Measurements from ENCODE around the gene CFAP61. TPM values are rescaled to one million over a fixed set of nuclear protein-coding genes. Genes with fewer than 3 reads are reported as not detected.
A peak's percentile ranks its signal among the peaks of the same experiment; 100 is the strongest.

The CFAP61 gene
- total RNA-seq, 6 donors from 2014 or later, result 0.37 to 14.3 (median 6.1) TPM

DNA sequence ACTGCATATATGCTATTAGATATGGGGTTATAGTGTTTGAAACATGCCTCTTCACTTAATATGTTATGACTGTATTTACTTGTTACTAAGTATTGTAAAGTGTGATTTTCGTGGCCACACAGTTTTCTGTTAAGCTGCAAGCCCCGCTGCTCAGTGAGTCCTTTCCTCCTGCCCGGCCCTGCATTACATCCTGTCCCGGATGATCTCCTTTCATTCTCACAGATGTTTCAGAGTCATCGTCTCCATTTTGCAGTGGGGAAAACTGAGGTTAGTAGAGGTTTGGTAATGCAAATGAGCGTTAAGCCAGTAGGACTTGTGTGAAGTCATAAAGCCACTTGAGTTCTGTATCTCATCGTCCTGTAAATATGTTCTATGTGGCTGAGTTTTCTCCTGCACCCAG, 155.5 kb downstream of the CFAP61 start:
- DNase-seq (no peak), ATAC-seq (ENCODE audit: low FRiP score in 2 of 2) (no peak)
- 77 to 88% methylated on average over 7 of the region's 7 CpGs for WGBS, 2 donors
- Histone ChIP-seq H3K27ac (no peak overlapping the region), H3K27me3 (no peaks in the 10 kb centered on the region), H3K36me3 (no peaks in the 10 kb centered on the region), H3K9me3 (no peaks in the 10 kb centered on the region), H3K4me3 (no peak overlapping the region), H3K4me1 (no peaks in the 10 kb centered on the region)
- no peak for TF ChIP-seq POLR2A (IDR thresholded peaks at IDR 0.05)
- no peak for TF ChIP-seq EP300 (IDR thresholded peaks at IDR 0.05)
- TF ChIP-seq POLR2AphosphoS5 (IDR thresholded peaks at IDR 0.05), result no peak
- TF ChIP-seq, protein P1, sequence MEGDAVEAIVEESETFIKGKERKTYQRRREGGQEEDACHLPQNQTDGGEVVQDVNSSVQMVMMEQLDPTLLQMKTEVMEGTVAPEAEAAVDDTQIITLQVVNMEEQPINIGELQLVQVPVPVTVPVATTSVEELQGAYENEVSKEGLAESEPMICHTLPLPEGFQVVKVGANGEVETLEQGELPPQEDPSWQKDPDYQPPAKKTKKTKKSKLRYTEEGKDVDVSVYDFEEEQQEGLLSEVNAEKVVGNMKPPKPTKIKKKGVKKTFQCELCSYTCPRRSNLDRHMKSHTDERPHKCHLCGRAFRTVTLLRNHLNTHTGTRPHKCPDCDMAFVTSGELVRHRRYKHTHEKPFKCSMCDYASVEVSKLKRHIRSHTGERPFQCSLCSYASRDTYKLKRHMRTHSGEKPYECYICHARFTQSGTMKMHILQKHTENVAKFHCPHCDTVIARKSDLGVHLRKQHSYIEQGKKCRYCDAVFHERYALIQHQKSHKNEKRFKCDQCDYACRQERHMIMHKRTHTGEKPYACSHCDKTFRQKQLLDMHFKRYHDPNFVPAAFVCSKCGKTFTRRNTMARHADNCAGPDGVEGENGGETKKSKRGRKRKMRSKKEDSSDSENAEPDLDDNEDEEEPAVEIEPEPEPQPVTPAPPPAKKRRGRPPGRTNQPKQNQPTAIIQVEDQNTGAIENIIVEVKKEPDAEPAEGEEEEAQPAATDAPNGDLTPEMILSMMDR (IDR thresholded peaks at IDR 0.05), result no peak

DNA sequence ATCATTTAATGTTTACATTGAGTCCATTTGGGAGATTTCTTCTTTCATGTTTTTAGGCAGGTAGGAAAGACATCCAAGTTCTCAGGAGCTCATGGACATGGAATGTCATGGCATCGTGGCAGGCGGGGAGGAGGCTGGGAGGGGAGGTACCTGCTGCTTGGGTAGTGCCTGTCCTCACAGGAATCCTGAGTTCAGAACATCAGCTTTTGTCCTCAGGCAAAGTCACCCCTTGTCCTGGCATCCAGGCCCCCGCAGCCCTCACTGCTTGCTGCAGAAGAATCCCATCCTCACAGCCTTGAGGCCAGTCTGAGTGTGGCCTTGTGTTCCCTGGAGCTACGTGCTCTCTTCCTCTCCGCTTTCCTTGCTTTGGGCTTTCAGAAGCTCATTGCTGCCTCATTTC, 157.4 kb downstream of the CFAP61 start:
- 81 to 87% methylated on average over 5 of the region's 5 CpGs for WGBS, 2 donors
- ATAC-seq (ENCODE audit: low FRiP score in 2 of 2) (no peak), DNase-seq (no peak)
- TF ChIP-seq EP300 (IDR thresholded peaks at IDR 0.05) (no peak), POLR2AphosphoS5 (IDR thresholded peaks at IDR 0.05) (no peak)
- Histone ChIP-seq H3K27ac (no peak overlapping the region), H3K9me3 (no peaks in the 10 kb centered on the region), H3K4me3 (no peak overlapping the region), H3K27me3 (no peaks in the 10 kb centered on the region), H3K4me1 (no peaks in the 10 kb centered on the region), H3K36me3 (no peaks in the 10 kb centered on the region)

DNA sequence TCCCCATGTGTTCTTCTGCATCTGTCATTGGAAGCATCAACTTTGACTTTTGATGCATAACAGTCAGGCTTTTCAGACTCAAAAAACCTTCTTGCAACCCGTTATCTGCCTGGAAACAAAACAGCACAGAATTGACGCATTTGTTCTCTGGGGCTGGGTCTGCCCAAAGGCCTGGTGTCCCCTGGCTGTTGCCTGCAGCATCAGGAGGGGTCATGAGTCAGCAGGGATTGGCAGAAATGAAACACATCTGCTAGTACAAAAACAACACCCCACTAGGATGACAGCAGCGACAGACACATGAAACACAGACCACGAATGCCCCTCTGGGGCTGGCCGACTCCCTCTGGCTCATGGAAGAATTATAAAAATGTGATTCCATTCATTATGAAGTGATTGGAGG, 158.0 kb downstream of the CFAP61 start:
- ATAC-seq (ENCODE audit: low FRiP score in 2 of 2), result no peak
- Histone ChIP-seq H3K36me3 (no peaks in the 10 kb centered on the region), H3K4me1 (no peaks in the 10 kb centered on the region), H3K27ac (no peak overlapping the region), H3K27me3 (no peaks in the 10 kb centered on the region), H3K9me3 (no peaks in the 10 kb centered on the region), H3K4me3 (no peak overlapping the region)
- TF ChIP-seq, protein P1 (IDR thresholded peaks at IDR 0.05), result no peak
- TF ChIP-seq POLR2AphosphoS5 (IDR thresholded peaks at IDR 0.05) (no peak), POLR2A (IDR thresholded peaks at IDR 0.05) (no peak), EP300 (IDR thresholded peaks at IDR 0.05) (no peak)
- DNase-seq, result no peak
- WGBS, 2 donors, result 60 to 69% methylated on average over 5 of the region's 5 CpGs

DNA sequence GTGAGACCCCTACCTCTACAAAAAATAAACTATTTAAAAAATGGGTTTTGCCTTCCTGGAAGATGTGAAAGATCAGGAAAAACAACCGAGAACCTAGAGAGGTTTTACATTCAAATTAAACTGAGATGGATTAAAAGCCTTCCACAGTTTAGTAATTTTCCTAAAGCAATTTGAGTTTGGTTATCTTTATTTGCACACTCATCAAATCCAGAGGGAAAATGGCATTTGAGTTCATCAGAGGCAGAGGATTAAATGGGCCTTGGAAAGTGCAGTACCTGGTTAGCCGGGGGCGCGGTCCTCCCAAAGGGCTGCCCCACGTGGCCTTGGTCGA, 158.6 kb downstream of the CFAP61 start:
- Histone ChIP-seq H3K4me1 (no peaks in the 10 kb centered on the region), H3K4me3 (no peak overlapping the region), H3K27ac (no peak overlapping the region), H3K36me3 (no peaks in the 10 kb centered on the region), H3K27me3 (no peaks in the 10 kb centered on the region), H3K9me3 (no peaks in the 10 kb centered on the region)
- peak in 1 of 2 donors; percentile 32 for DNase-seq
- no peak for TF ChIP-seq POLR2A (IDR thresholded peaks at IDR 0.05)
- TF ChIP-seq, protein P1 (IDR thresholded peaks at IDR 0.05), result no peak
- TF ChIP-seq EP300 (IDR thresholded peaks at IDR 0.05), result no peak
- TF ChIP-seq POLR2AphosphoS5 (IDR thresholded peaks at IDR 0.05), result no peak
- 78 to 87% methylated on average over 6 of the region's 6 CpGs for WGBS, 2 donors
- no peak for ATAC-seq (ENCODE audit: low FRiP score in 2 of 2)

DNA sequence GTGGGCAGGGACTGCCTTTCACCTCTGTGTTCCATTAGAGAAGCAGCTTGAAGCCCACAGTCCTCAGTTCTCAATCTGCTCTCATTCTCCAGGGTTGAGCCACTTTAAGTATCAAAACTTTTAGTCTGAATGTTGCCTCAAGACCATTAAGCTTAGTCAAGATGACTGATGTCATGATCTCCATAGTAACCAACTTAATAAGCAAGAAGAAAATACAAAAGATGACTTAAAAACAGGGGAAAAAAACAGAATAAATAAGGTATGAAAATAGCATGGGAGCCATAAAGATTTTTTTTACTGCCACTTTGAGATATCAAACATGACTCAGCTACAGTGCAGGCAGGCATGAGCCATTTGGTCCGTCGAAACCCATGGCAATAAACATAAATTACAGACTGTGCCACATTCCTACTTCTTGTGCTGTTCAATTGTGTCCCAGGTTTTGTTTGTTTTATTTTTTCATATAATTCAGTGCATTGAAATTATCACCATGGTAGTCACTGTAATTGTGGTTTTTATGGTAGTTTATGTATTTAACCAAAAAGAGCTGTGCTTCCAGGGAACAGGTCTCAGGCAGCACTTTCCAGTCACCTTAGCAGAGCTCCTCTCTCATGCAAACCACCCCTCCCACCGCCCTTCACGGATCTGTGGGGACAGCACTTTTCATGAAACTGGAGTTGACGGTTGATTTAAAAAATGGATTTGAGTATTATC, 159.1 kb downstream of the CFAP61 start:
- Histone ChIP-seq H3K27me3 (no peaks in the 10 kb centered on the region), H3K4me3 (no peak overlapping the region), H3K27ac (no peak overlapping the region), H3K4me1 (no peaks in the 10 kb centered on the region), H3K9me3 (no peaks in the 10 kb centered on the region), H3K36me3 (no peaks in the 10 kb centered on the region)
- TF ChIP-seq, protein P1 (IDR thresholded peaks at IDR 0.05), result no peak
- no peak for TF ChIP-seq POLR2AphosphoS5 (IDR thresholded peaks at IDR 0.05)
- DNase-seq (no peak), ATAC-seq (ENCODE audit: low FRiP score in 2 of 2) (no peak)
- 63 to 75% methylated on average over 5 of the region's 5 CpGs for WGBS, 2 donors
